ENCODE results near the gene BRD4.

GRCh38 chr19:15269806-15270205 is 62.5 kb downstream of the BRD4 start:
- TF ChIP-seq POLR2A (IDR thresholded peaks at IDR 0.05) (no peak), CTCF (IDR thresholded peaks at IDR 0.05) (no peak)

Data from Peyer's patch (tissue), 4 donors.